ENCODE data around the gene OR10AG1.

GRCh38 chr11:55949330-55949729, 20.4 kb downstream of the OR10AG1 start:
- TF ChIP-seq CTCF (IDR thresholded peaks at IDR 0.05; ENCODE audit: insufficient read depth, low read depth, low read length) (no peak), EZH2 (IDR thresholded peaks at IDR 0.05; ENCODE audit: insufficient read depth, low read length) (no peak)

All from astrocyte (in vitro differentiated cells and primary cell).